ENCODE results near the gene KIF2B. TPM values are rescaled to one million over a fixed set of nuclear protein-coding genes. Genes with fewer than 3 reads are reported as not detected.

Gene KIF2B
- total RNA-seq, 1 experiment from 2014 or later, result not detected

DNA sequence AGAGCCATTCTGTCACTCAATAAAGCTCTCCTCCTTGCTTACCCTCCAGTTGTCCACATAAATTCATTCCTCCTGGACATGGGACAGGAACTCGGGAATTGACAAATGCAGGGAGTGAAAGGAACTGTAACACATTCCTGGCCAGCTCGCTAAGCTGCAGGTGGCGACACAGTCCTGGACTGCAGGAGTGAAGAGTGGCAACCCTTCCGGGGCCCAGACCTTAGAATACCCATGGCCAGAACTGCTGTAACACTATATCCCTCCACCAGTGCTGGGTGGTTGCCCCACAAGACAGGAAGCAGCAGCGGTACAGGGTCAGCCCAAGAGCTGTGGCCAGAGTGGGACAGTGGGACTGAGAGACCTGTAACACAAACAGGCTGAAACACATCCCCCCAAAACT lies 30.3 kb upstream of the KIF2B start:
- no peaks in the 10 kb centered on the region for H3K27me3 Mint-ChIP-seq (ENCODE audit: low read depth)
- H3K4me3 Mint-ChIP-seq, result no peak overlapping the region
- ATAC-seq (no peak), DNase-seq (ENCODE audit: low spot score) (no peak)
- H3K27ac Mint-ChIP-seq, result no peak overlapping the region
- H3K9me3 Mint-ChIP-seq, result peaks cover 22% of the 10 kb centered on the region
- no peak for TF ChIP-seq SMAD4 (CRISPR knock-in tag; IDR thresholded peaks at IDR 0.05)
- no peak for TF ChIP-seq FOXP1 (CRISPR knock-in tag; IDR thresholded peaks at IDR 0.05; ENCODE audit: borderline replicate concordance)
- peaks cover 8% of the 10 kb centered on the region; the same call in 1 of the 2 replicates for H3K36me3 Mint-ChIP-seq
- CTCF ChIA-PET, result no interaction called here
- H3K4me1 Mint-ChIP-seq, result no peaks in the 10 kb centered on the region
- POLR2A ChIA-PET, result no interaction called here

GRCh38 chr17:53792997-53793396 lies 29.7 kb upstream of the KIF2B start:
- Mint-ChIP-seq H3K27ac (no peak overlapping the region), H3K4me3 (no peak overlapping the region), H3K36me3 (peaks cover 8% of the 10 kb centered on the region; the same call in 1 of the 2 replicates), H3K4me1 (no peaks in the 10 kb centered on the region), H3K27me3 (ENCODE audit: low read depth) (no peaks in the 10 kb centered on the region), H3K9me3 (peaks cover 20% of the 10 kb centered on the region)
- POLR2A ChIA-PET, result no interaction called here
- CTCF ChIA-PET, result no interaction called here
- no peak for DNase-seq (ENCODE audit: low spot score)
- no peak for ATAC-seq
- TF ChIP-seq, protein P1, sequence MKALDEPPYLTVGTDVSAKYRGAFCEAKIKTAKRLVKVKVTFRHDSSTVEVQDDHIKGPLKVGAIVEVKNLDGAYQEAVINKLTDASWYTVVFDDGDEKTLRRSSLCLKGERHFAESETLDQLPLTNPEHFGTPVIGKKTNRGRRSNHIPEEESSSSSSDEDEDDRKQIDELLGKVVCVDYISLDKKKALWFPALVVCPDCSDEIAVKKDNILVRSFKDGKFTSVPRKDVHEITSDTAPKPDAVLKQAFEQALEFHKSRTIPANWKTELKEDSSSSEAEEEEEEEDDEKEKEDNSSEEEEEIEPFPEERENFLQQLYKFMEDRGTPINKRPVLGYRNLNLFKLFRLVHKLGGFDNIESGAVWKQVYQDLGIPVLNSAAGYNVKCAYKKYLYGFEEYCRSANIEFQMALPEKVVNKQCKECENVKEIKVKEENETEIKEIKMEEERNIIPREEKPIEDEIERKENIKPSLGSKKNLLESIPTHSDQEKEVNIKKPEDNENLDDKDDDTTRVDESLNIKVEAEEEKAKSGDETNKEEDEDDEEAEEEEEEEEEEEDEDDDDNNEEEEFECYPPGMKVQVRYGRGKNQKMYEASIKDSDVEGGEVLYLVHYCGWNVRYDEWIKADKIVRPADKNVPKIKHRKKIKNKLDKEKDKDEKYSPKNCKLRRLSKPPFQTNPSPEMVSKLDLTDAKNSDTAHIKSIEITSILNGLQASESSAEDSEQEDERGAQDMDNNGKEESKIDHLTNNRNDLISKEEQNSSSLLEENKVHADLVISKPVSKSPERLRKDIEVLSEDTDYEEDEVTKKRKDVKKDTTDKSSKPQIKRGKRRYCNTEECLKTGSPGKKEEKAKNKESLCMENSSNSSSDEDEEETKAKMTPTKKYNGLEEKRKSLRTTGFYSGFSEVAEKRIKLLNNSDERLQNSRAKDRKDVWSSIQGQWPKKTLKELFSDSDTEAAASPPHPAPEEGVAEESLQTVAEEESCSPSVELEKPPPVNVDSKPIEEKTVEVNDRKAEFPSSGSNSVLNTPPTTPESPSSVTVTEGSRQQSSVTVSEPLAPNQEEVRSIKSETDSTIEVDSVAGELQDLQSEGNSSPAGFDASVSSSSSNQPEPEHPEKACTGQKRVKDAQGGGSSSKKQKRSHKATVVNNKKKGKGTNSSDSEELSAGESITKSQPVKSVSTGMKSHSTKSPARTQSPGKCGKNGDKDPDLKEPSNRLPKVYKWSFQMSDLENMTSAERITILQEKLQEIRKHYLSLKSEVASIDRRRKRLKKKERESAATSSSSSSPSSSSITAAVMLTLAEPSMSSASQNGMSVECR (CRISPR knock-in tag; IDR thresholded peaks at IDR 0.05; ENCODE audit: borderline replicate concordance), result no peak

DNA sequence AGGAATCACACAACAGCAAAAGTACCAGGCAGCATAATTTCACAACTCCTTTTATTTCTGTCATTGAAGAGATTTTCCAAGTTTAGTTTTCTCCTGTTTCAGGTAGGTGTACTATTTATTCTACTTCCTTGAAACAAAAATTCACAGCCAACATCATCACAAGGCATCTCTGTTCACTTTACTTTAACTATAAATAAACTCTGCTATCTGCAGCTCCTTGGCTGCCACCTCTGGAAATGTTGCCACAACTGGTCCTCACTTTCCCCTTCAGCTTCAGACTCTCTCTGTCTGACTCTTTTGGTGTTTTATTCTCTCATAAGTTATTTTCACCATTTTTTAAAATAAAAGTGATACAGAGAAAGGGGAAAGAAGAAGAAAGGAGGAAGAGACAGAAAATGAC lies 27.9 kb upstream of the KIF2B start:
- DNase-seq (ENCODE audit: low spot score), result no peak
- CTCF ChIA-PET, result no interaction called here
- no peak overlapping the region for H3K27ac Mint-ChIP-seq
- peaks cover 5% of the 10 kb centered on the region; the same call in 1 of the 2 replicates for H3K36me3 Mint-ChIP-seq
- no peak for ATAC-seq
- no peak overlapping the region for H3K4me3 Mint-ChIP-seq
- POLR2A ChIA-PET, result interaction anchor here (0.6 to 0.7 kb wide), 2 partner anchors 29 to 310 kb away, joined by 3 read pairs; no protein-coding TSS in a partner anchor
- H3K4me1 Mint-ChIP-seq, result no peaks in the 10 kb centered on the region
- peaks cover 18% of the 10 kb centered on the region for H3K9me3 Mint-ChIP-seq
- H3K27me3 Mint-ChIP-seq (ENCODE audit: low read depth), result no peaks in the 10 kb centered on the region
- TF ChIP-seq ZBTB43 (CRISPR knock-in tag; IDR thresholded peaks at IDR 0.05) (no peak), ZNF396 (CRISPR knock-in tag; IDR thresholded peaks at IDR 0.05; ENCODE audit: borderline replicate concordance) (no peak), FOXJ3 (CRISPR knock-in tag; IDR thresholded peaks at IDR 0.05; ENCODE audit: borderline replicate concordance) (no peak), RORB (CRISPR knock-in tag; IDR thresholded peaks at IDR 0.05) (no peak), CTCF (IDR thresholded peaks at IDR 0.05) (no peak), NFATC4 (CRISPR knock-in tag; IDR thresholded peaks at IDR 0.05) (no peak), FOXP1 (CRISPR knock-in tag; IDR thresholded peaks at IDR 0.05; ENCODE audit: borderline replicate concordance) (no peak), SOX15 (CRISPR knock-in tag; IDR thresholded peaks at IDR 0.05) (no peak), HMGXB4 (CRISPR knock-in tag; IDR thresholded peaks at IDR 0.05) (no peak), SP1 (CRISPR knock-in tag; conservative IDR thresholded peaks at IDR 0.05) (no peak), CBFB (CRISPR knock-in tag; IDR thresholded peaks at IDR 0.05; ENCODE audit: low read depth) (no peak), JUN (CRISPR knock-in tag; IDR thresholded peaks at IDR 0.05) (no peak)
- TF ChIP-seq, protein P2, sequence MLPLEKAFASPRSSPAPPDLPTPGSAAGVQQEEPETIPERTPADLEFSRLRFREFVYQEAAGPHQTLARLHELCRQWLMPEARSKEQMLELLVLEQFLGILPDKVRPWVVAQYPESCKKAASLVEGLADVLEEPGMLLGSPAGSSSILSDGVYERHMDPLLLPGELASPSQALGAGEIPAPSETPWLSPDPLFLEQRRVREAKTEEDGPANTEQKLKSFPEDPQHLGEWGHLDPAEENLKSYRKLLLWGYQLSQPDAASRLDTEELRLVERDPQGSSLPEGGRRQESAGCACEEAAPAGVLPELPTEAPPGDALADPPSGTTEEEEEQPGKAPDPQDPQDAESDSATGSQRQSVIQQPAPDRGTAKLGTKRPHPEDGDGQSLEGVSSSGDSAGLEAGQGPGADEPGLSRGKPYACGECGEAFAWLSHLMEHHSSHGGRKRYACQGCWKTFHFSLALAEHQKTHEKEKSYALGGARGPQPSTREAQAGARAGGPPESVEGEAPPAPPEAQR (CRISPR knock-in tag; IDR thresholded peaks at IDR 0.05), result no peak
- TF ChIP-seq, protein P3, sequence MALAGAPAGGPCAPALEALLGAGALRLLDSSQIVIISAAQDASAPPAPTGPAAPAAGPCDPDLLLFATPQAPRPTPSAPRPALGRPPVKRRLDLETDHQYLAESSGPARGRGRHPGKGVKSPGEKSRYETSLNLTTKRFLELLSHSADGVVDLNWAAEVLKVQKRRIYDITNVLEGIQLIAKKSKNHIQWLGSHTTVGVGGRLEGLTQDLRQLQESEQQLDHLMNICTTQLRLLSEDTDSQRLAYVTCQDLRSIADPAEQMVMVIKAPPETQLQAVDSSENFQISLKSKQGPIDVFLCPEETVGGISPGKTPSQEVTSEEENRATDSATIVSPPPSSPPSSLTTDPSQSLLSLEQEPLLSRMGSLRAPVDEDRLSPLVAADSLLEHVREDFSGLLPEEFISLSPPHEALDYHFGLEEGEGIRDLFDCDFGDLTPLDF (CRISPR knock-in tag; IDR thresholded peaks at IDR 0.05), result no peak
- TF ChIP-seq, protein P4, sequence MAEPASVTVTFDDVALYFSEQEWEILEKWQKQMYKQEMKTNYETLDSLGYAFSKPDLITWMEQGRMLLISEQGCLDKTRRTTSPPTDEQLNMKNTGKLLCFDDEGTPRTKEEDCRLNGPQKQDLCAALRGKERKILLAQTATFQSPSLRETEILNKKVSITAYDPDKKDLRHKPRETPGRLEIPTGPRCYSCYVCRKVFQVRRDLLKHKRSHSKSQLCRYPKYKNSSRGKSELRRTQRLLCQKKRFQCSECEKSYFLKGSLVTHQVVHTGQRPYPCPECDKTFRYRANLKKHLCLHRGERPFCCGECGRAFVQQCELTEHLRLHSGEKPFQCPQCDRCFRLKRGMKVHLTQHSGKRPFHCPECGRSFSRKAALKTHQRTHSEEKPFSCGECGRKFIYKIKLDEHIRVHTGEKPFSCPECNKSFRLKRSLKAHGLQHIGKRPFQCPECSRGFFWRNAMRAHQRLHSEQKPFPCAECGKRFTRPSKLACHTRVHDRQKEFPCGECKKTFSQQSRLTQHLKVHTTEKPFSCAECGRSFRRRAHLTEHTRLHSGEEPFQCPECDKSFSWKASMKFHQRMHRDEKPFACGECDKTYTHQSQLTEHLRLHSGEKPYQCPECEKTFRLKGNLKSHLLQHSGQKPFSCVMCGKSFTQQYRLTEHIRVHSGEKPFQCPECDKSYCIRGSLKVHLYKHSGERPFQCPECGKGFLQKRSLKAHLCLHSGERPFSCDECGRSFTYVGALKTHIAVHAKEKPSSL (CRISPR knock-in tag; conservative IDR thresholded peaks at IDR 0.05), result no peak
